Measurements from ENCODE around the gene PNPLA5. TPM values are rescaled to one million over a fixed set of nuclear protein-coding genes. Genes with fewer than 3 reads are reported as not detected.

Gene PNPLA5
- total RNA-seq, 2 experiments from 2014 or later: not detected

DNA sequence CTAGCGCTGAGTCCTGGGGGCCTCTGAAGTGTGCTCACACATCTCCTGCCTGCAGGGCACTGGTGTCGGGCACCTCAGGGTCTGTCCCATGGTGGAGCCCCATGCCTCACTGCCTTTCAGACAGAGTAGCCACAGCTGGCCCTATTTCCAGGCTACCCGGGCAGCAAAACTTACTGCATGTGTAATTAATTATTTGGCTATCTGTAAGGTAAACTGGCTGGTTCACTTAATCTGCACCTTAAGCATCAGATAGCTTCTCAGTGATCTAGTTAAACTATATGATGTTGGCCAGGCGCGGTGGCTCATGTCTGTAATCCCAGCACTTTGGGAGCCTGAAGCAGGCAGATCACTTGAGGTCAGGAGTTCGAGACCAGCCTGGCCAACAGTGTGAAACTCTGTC is 37.1 kb upstream of the PNPLA5 start:
- no peak overlapping the region for H3K4me3 Mint-ChIP-seq

DNA sequence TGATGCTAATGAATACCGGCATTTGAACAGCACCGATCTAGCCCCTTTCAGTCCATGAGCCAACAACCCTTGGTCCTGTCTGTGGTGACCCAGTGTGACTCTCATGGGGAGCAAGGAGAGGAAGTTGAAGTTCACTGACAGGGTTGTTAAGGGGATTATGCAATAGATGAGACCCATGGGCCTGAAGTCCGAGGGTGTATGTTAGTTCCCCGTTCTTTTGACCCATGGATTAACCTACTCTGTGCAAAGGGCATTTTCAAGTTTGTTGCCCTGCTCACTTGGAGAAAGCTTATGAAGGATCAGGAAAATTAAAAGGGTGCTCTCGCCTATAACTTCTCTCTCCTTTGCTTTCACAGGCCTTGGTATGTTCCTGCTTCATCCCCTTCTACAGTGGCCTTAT is 36.7 kb upstream of the PNPLA5 start:
- no peaks in the 10 kb centered on the region for H3K9me3 Mint-ChIP-seq
- intact Hi-C loops (cut with DNase I, micrococcal nuclease): no loop called here
- Histone ChIP-seq H3K9me3 (ENCODE audit: control insufficient read depth in 1 of 2, insufficient read depth in 1 of 2, low read length in 2 of 2) (peaks cover 0 to 10% of the 10 kb centered on the region in 2 experiments), H3K4me3 (ENCODE audit: low read length) (no peak overlapping the region), H3K4me1 (ENCODE audit: insufficient read depth, low read length) (peaks cover 8% of the 10 kb centered on the region), H3K27ac (ENCODE audit: low read depth in 1 of 2, low read length in 2 of 2) (no peak overlapping the region), H3K36me3 (ENCODE audit: insufficient read depth, low read length) (no peaks in the 10 kb centered on the region), H3K27me3 (ENCODE audit: control insufficient read depth in 1 of 2, insufficient read depth in 2 of 2, low read length in 2 of 2) (peaks cover 12 to 20% of the 10 kb centered on the region in 2 experiments)
- TF ChIP-seq, protein P1, sequence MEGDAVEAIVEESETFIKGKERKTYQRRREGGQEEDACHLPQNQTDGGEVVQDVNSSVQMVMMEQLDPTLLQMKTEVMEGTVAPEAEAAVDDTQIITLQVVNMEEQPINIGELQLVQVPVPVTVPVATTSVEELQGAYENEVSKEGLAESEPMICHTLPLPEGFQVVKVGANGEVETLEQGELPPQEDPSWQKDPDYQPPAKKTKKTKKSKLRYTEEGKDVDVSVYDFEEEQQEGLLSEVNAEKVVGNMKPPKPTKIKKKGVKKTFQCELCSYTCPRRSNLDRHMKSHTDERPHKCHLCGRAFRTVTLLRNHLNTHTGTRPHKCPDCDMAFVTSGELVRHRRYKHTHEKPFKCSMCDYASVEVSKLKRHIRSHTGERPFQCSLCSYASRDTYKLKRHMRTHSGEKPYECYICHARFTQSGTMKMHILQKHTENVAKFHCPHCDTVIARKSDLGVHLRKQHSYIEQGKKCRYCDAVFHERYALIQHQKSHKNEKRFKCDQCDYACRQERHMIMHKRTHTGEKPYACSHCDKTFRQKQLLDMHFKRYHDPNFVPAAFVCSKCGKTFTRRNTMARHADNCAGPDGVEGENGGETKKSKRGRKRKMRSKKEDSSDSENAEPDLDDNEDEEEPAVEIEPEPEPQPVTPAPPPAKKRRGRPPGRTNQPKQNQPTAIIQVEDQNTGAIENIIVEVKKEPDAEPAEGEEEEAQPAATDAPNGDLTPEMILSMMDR (IDR thresholded peaks at IDR 0.05): no peak
- H3K27ac Mint-ChIP-seq: no peak overlapping the region
- DNase-seq (peak in 2 of 14 experiments; percentile 39 to 44), ATAC-seq (ENCODE audit: poor library complexity) (no peak)
- H3K27me3 Mint-ChIP-seq: peaks cover 14% of the 10 kb centered on the region
- ChIA-PET CTCF (no interaction called here), POLR2A (no interaction called here)
- H3K4me3 Mint-ChIP-seq: no peak overlapping the region
- H3K36me3 Mint-ChIP-seq (ENCODE audit: low read depth): no peaks in the 10 kb centered on the region
- no peaks in the 10 kb centered on the region for H3K4me1 Mint-ChIP-seq (ENCODE audit: low read depth)

More for the DNA sequence above, 37.1 kb upstream of the PNPLA5 start:
- no peaks in the 10 kb centered on the region for H3K9me3 Mint-ChIP-seq
- no peaks in the 10 kb centered on the region for H3K36me3 Mint-ChIP-seq (ENCODE audit: low read depth)
- Histone ChIP-seq H3K4me3 (ENCODE audit: low read length) (no peak overlapping the region), H3K9me3 (ENCODE audit: control insufficient read depth in 1 of 2, insufficient read depth in 1 of 2, low read length in 2 of 2) (peaks cover 0 to 10% of the 10 kb centered on the region in 2 experiments), H3K27me3 (ENCODE audit: control insufficient read depth in 1 of 2, insufficient read depth in 2 of 2, low read length in 2 of 2) (peaks cover 12 to 18% of the 10 kb centered on the region in 2 experiments), H3K36me3 (ENCODE audit: insufficient read depth, low read length) (no peaks in the 10 kb centered on the region), H3K4me1 (ENCODE audit: insufficient read depth, low read length) (peaks cover 7% of the 10 kb centered on the region), H3K27ac (ENCODE audit: low read depth in 1 of 2, low read length in 2 of 2) (no peak overlapping the region)
- H3K4me1 Mint-ChIP-seq (ENCODE audit: low read depth): no peaks in the 10 kb centered on the region
- ATAC-seq (ENCODE audit: poor library complexity): no peak
- H3K27me3 Mint-ChIP-seq: peaks cover 14% of the 10 kb centered on the region
- CTCF ChIA-PET: no interaction called here
- POLR2A ChIA-PET: no interaction called here
- TF ChIP-seq, protein P1 (IDR thresholded peaks at IDR 0.05): no peak
- no peak for DNase-seq
- intact Hi-C loops (cut with DNase I, micrococcal nuclease): no loop called here
- no peak overlapping the region for H3K27ac Mint-ChIP-seq

DNA sequence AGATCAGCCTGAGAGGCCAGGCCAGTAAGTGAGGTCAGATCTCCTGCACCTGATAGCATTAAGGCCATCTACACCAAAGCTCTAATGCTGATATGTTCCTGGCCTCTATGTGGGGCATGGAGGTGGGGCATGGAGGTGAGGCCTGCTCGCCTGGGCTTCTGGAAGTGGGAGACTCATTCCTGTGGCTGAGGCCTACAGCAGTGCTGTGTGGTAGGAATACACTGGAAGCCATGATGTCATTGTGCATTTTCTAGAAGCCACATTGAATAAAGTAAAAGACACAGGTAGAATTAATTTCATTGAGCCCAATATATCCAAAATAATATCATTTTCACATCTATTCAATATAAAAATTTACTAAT is 34.5 kb upstream of the PNPLA5 start:
- CTCF ChIA-PET: no interaction called here
- no peak for DNase-seq
- intact Hi-C loops (cut with DNase I, micrococcal nuclease): no loop called here
- H3K4me3 ChIP-seq (ENCODE audit: low read length): no peak overlapping the region
- no peak overlapping the region for H3K27ac Mint-ChIP-seq
- H3K36me3 ChIP-seq (ENCODE audit: insufficient read depth, low read length): no peaks in the 10 kb centered on the region
- TF ChIP-seq, protein P1 (IDR thresholded peaks at IDR 0.05): no peak
- H3K36me3 Mint-ChIP-seq (ENCODE audit: low read depth): no peaks in the 10 kb centered on the region
- H3K9me3 Mint-ChIP-seq: no peaks in the 10 kb centered on the region
- peaks cover 15% of the 10 kb centered on the region for H3K4me1 ChIP-seq (ENCODE audit: insufficient read depth, low read length)
- H3K4me3 Mint-ChIP-seq: no peak overlapping the region
- POLR2A ChIA-PET: no interaction called here
- H3K27me3 ChIP-seq (ENCODE audit: control insufficient read depth in 1 of 2, insufficient read depth in 2 of 2, low read length in 2 of 2): peaks cover 12 to 20% of the 10 kb centered on the region in 2 experiments
- H3K4me1 Mint-ChIP-seq (ENCODE audit: low read depth): peaks cover 5% of the 10 kb centered on the region
- no peak overlapping the region for H3K27ac ChIP-seq (ENCODE audit: low read depth in 1 of 2, low read length in 2 of 2)
- peaks cover 0 to 10% of the 10 kb centered on the region in 2 experiments for H3K9me3 ChIP-seq (ENCODE audit: control insufficient read depth in 1 of 2, insufficient read depth in 1 of 2, low read length in 2 of 2)
- H3K27me3 Mint-ChIP-seq: peaks cover 28% of the 10 kb centered on the region
- ATAC-seq (ENCODE audit: poor library complexity): no peak
